ENCODE data around the gene TLR5. TPM values are rescaled to one million over a fixed set of nuclear protein-coding genes. Genes with fewer than 3 reads are reported as not detected.

Gene TLR5
- total and polyA plus RNA-seq, 11 donors = 0.25 to 9.0 (median 1.7) TPM

DNA sequence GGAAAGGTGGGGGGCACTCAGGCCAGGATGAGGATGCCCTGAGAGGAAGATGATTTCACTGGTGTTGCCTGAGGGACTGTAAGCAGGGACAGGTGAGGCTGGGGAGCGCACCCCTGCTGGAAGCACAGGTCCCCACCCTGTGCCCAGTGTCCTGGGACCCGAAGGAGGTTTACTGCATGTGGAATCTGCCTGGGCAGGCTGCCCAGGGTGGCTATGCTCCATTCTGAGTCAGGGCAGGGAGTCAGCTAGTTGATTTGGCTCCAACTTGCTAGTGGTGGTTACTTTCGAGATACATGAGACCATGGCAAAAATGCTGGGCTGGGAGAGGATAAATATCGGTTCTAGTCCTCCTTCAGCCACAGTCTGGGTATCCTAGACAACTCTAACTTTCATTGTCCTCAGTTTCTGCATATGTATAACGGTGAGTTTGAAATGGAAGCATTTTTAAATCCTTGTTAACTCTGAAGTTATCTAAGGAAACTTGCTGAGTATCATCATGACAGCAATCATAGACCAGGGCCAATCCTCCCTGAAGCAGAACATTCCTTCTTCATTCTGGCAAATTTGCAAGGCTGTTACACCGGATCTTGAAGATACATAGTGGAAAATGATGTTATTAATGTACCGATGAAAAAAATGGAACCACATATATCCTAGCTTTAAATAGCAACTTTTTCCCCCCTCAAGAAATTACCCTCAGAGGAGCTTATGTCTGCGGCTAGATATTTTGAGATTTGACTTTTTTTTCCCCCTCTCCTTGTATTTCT, 7.7 kb downstream of the TLR5 start:
- H3K4me3 ChIP-seq = no peak overlapping the region
- DNase-seq = peak in 1 of 5 donors; percentile 55
- TF ChIP-seq POLR2A (IDR thresholded peaks at IDR 0.05) = no peak
- TF ChIP-seq, protein P1, sequence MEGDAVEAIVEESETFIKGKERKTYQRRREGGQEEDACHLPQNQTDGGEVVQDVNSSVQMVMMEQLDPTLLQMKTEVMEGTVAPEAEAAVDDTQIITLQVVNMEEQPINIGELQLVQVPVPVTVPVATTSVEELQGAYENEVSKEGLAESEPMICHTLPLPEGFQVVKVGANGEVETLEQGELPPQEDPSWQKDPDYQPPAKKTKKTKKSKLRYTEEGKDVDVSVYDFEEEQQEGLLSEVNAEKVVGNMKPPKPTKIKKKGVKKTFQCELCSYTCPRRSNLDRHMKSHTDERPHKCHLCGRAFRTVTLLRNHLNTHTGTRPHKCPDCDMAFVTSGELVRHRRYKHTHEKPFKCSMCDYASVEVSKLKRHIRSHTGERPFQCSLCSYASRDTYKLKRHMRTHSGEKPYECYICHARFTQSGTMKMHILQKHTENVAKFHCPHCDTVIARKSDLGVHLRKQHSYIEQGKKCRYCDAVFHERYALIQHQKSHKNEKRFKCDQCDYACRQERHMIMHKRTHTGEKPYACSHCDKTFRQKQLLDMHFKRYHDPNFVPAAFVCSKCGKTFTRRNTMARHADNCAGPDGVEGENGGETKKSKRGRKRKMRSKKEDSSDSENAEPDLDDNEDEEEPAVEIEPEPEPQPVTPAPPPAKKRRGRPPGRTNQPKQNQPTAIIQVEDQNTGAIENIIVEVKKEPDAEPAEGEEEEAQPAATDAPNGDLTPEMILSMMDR (IDR thresholded peaks at IDR 0.05) = no peak

DNA sequence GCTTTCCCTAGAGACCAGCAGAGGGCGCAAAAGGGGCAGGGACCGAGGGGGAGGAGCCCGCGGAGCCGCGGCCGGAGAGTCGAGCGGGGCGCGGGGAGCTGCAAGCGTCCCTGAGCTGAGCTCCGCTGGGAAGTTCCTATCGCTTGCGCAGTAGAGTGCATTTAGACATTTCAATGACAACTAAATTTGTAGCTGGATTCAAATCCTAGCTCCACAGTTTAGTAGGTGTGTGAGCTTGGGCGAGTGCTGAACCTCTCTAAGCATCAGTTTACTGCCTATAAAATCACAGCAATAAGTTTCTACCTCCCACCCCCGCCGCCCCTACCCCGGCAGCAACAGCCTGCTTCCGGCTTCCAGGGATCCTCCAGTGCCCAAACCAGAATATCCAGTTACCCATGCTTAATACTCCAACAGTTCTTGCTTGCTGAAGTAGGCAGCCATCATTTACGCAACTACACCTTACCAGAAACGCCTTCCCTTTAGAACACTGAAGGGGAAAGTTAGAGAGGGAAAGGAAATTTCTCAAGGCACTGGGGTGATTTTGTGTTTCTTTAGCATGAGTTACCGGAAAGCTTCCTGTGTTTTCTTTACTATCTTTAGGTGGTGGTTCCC, 9.1 kb downstream of the TLR5 start:
- Histone ChIP-seq H3K27me3 (no peaks in the 10 kb centered on the region), H3K4me3 (peak overlapping the region in 10 of 12 donors; percentile 23 to 55 (median 43)), H3K9me3 (no peaks in the 10 kb centered on the region), H3K27ac (peak overlapping the region in 6 of 12 donors; percentile 7 to 68 (median 42)), H3K36me3 (peaks cover 0 to 10% (median 0%) of the 10 kb centered on the region in 9 donors), H3K4me1 (peaks cover 0 to 59% (median 18%) of the 10 kb centered on the region in 12 donors)
- 5 to 7% (median 5%) methylated on average over 22 to 23 of the region's 23 CpGs for WGBS, 4 donors
- ATAC-seq (peak; percentile 83 to 91 (median 90)), DNase-seq (peak; percentile 84 to 92 (median 88))
- TF ChIP-seq POLR2A (IDR thresholded peaks at IDR 0.05) = no peak
- TF ChIP-seq, protein P1 (IDR thresholded peaks at IDR 0.05) = peak in 11 of 12 donors; percentile 92 to 99 (median 96)
- intact Hi-C loops (cut with DNase I) = loop anchor here (2.0 to 10.0 kb wide), 9 partner anchors 65 to 553 kb away; partner anchors contain the start of gene SUSD4 (in 1 of the 10)

More for the DNA sequence above, 7.7 kb downstream of the TLR5 start:
- H3K9me3 ChIP-seq = no peaks in the 10 kb centered on the region
- H3K27ac ChIP-seq = peak overlapping the region in 1 of 12 donors; percentile 18
- ATAC-seq = peak in 2 of 4 donors; percentile 10 to 26
- peaks cover 0 to 53% (median 10%) of the 10 kb centered on the region in 12 donors for H3K4me1 ChIP-seq
- intact Hi-C loops (cut with DNase I) = loop anchor here in 5 of 10 donors (2.0 to 10.0 kb wide), 6 partner anchors 63 to 549 kb away; partner anchors contain the start of gene CAPN8 (in 1 of the 5)
- WGBS, 4 donors = 65 to 74% (median 73%) methylated on average over 8 of the region's 8 CpGs
- no peaks in the 10 kb centered on the region for H3K27me3 ChIP-seq
- peaks cover 0 to 10% (median 0%) of the 10 kb centered on the region in 9 donors for H3K36me3 ChIP-seq

DNA sequence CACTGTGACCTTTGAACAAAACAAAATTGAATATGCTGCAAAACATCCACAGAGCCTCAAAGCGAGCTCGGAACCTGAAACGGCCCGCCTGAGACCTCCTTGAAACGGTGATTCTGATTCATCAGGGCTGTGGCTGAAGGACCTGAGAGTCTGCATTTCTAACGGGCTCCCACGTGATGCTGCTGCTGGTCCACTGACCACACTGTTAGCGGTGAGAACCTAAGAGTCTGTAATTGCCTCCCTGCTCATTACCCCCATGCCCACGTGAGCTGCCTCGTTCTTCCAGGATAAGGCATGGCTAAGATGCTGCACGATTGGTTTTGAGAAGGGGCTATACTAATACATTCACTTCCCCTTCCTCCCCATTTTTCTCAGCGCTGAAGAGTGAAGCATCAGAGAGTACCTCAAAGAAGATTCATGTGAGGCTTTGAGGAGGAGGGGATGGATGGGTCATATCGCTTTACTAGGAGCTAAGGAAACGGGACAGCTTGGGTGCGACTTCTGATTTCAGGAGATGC, 9.7 kb downstream of the TLR5 start:
- peak in 2 of 4 donors; percentile 3 to 14 for ATAC-seq
- peak overlapping the region in 9 of 12 donors; percentile 29 to 55 (median 45) for H3K4me3 ChIP-seq
- DNase-seq = no peak
- H3K36me3 ChIP-seq = peaks cover 0 to 10% (median 0%) of the 10 kb centered on the region in 9 donors
- no peaks in the 10 kb centered on the region for H3K9me3 ChIP-seq
- intact Hi-C loops (cut with DNase I) = loop anchor here (2.0 to 10.0 kb wide), 7 partner anchors 109 to 554 kb away; partner anchors contain the start of gene SUSD4 (in 1 of the 10)
- TF ChIP-seq POLR2A (IDR thresholded peaks at IDR 0.05) = no peak
- TF ChIP-seq, protein P1 (IDR thresholded peaks at IDR 0.05) = no peak
- H3K27ac ChIP-seq = peak overlapping the region in 1 of 12 donors; percentile 68
- WGBS, 4 donors = 37 to 41% (median 39%) methylated on average over 10 to 15 of the region's 15 CpGs
- peaks cover 0 to 58% (median 18%) of the 10 kb centered on the region in 12 donors for H3K4me1 ChIP-seq
- no peaks in the 10 kb centered on the region for H3K27me3 ChIP-seq

Data from heart left ventricle (tissue), 16 donors.